GM18951 (cell line): ENCODE measurements around the gene CNGA2.

Experiments used
- POLR2A ChIP-seq: IDR thresholded peaks from 4 replicates; pipeline ENCODE4 v1.6.1; 2011; ENCODE audit warnings: mild to moderate bottlenecking; ENCODE audit not compliant: insufficient read length, insufficient read depth; ENCODE audit errors: extremely low read depth
- in situ Hi-C: fragments of 300-500 bp; cut with MboI; formaldehyde crosslinking; loops from one replicate; pipeline ENCODE4 v1.12.0; 2022; ENCODE audit warnings: low sequenced_read_pairs, mixed read lengths, inconsistent platforms; ENCODE audit not compliant: unreplicated experiment

Gene CNGA2

GRCh38 chrX:151771726-151772125, 37.2 kb downstream of the CNGA2 start:
- TF ChIP-seq POLR2A = no peak
- in situ Hi-C loops = no loop called here

GRCh38 chrX:151773434-151773833, 38.9 kb downstream of the CNGA2 start:
- no peak for TF ChIP-seq POLR2A
- in situ Hi-C loops = no loop called here

- in situ Hi-C loops = no loop called here
- no peak for TF ChIP-seq POLR2A
These were observed 39.9 kb downstream of the CNGA2 start for GRCh38 chrX:151774421-151774820.

GRCh38 chrX:151776181-151776731, 41.7 kb downstream of the CNGA2 start:
- TF ChIP-seq POLR2A = no peak
- in situ Hi-C loops = no loop called here

- in situ Hi-C loops = no loop called here
- TF ChIP-seq POLR2A = no peak
These were observed 42.4 kb downstream of the CNGA2 start for GRCh38 chrX:151776936-151777335.

GRCh38 chrX:151779258-151779657, 44.7 kb downstream of the CNGA2 start:
- TF ChIP-seq POLR2A = no peak
- in situ Hi-C loops = no loop called here

- in situ Hi-C loops = no loop called here
- no peak for TF ChIP-seq POLR2A
These were observed 46.1 kb downstream of the CNGA2 start for GRCh38 chrX:151780621-151781020.

- TF ChIP-seq POLR2A = no peak
- in situ Hi-C loops = no loop called here
These were observed 54.7 kb downstream of the CNGA2 start for GRCh38 chrX:151789179-151789800.

- TF ChIP-seq POLR2A = no peak
- in situ Hi-C loops = no loop called here
These were observed 56.1 kb downstream of the CNGA2 start for GRCh38 chrX:151790481-151791160.

- TF ChIP-seq POLR2A = no peak
- in situ Hi-C loops = no loop called here
These were observed 57.4 kb downstream of the CNGA2 start for GRCh38 chrX:151791961-151792360.

GRCh38 chrX:151792505-151792904, 58.0 kb downstream of the CNGA2 start:
- no peak for TF ChIP-seq POLR2A
- in situ Hi-C loops = no loop called here

GRCh38 chrX:151793886-151794285, 59.3 kb downstream of the CNGA2 start:
- TF ChIP-seq POLR2A = no peak
- in situ Hi-C loops = no loop called here
